Fibroblast of villous mesenchyme (primary cell): ENCODE measurements around the gene SEPTIN8. TPM values are rescaled to one million over a fixed set of nuclear protein-coding genes. Genes with fewer than 3 reads are reported as not detected.
A peak's percentile ranks its signal among the peaks of the same experiment; 100 is the strongest.

Experiments
- DNase-seq: peaks from one replicate; pipeline ENCODE4 v3.0.0-alpha.2; 2010; ENCODE audit warnings: low read depth
- H3K4me3 ChIP-seq: 2 replicates; pipeline ENCODE4 v1.5.1; 2011; ENCODE audit warnings: low read depth, mild to moderate bottlenecking, low read length
- CTCF ChIP-seq: IDR thresholded peaks from 2 replicates; pipeline ENCODE4 v1.5.1; 2012; ENCODE audit warnings: low read depth, mild to moderate bottlenecking, low read length; ENCODE audit not compliant: insufficient read depth
- total RNA-seq: library from RNA; depleted of rRNA; stranded (reverse); fragments of >200 nt; gene quantifications from 2 replicates; pipeline ENCODE4 v1.2.3, GENCODE V29; 2012

The SEPTIN8 gene
- total RNA-seq, 1 donor = 51.4 TPM

DNA sequence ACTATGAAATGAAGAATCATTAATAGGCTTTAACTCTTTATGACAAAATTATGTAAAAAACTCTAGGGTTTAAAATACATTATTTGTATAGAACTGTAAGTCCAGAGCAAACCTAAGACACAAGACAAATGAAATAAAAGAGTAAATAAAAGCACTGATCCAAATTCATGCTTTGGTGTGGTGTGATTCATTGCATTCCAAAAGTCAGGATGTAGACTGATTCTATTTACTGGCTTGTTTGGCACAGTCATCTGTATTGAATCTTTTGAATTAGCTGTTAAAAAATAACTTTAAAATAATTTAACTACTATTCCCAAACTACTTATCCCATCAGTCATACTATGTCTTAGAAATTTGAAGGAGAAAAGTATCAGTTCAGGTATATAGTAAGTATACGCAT, 72.2 kb downstream of the SEPTIN8 start:
- H3K4me3 ChIP-seq = no peak overlapping the region
- DNase-seq = peak; percentile 20
- TF ChIP-seq CTCF = no peak

Other genes with a start within 250 kb of the SEPTIN8 start
- not detected in 2 replicates for gene IL5, start 233.7 kb downstream of the SEPTIN8 start, total RNA-seq
- 33.8 and 46.6 TPM in 2 replicates for gene RAD50, start 220.3 kb downstream of the SEPTIN8 start, total RNA-seq
- not detected in 2 replicates for gene IL13, start 119.1 kb downstream of the SEPTIN8 start, total RNA-seq
- gene IL4, start 103.2 kb downstream of the SEPTIN8 start, total RNA-seq = not detected in 2 replicates
- 9.7 and 13.0 TPM in 2 replicates for gene KIF3A, start 39.7 kb downstream of the SEPTIN8 start, total RNA-seq
- gene CCNI2, start 29.8 kb downstream of the SEPTIN8 start, total RNA-seq = under 0.01 TPM in 1 of 2 replicates, not detected in the other
- gene SOWAHA, start 36.1 kb upstream of the SEPTIN8 start, total RNA-seq = under 0.01 TPM in 2 replicates
- gene SHROOM1, start 53.4 kb upstream of the SEPTIN8 start, total RNA-seq = 6.1 and 6.5 TPM in 2 replicates
- not detected in 2 replicates for gene GDF9, start 89.2 kb upstream of the SEPTIN8 start, total RNA-seq
- 134 and 179 TPM in 2 replicates for gene UQCRQ, start 89.4 kb upstream of the SEPTIN8 start, total RNA-seq
- gene LEAP2, start 96.4 kb upstream of the SEPTIN8 start, total RNA-seq = under 0.01 and 0.32 TPM in 2 replicates
- gene AFF4, start 186.4 kb upstream of the SEPTIN8 start, total RNA-seq = 74.1 and 95.0 TPM in 2 replicates
- 11.0 and 25.5 TPM in 2 replicates for gene ZCCHC10, start 249.3 kb upstream of the SEPTIN8 start, total RNA-seq